ENCODE data around the gene SIRT5. TPM values are rescaled to one million over a fixed set of nuclear protein-coding genes. Genes with fewer than 3 reads are reported as not detected.

SIRT5 gene
- total RNA-seq, 1 experiment from 2014 or later, result 10.9 TPM

- DNase-seq (no peak), ATAC-seq (no peak)
- Histone ChIP-seq H2AFZ (ENCODE audit: low read length) (no peak overlapping the region), H3K79me2 (ENCODE audit: low read length) (no peaks in the 10 kb centered on the region), H3K9me3 (ENCODE audit: low read length) (no peaks in the 10 kb centered on the region), H3K9me2 (replicated peaks; ENCODE audit: low read length) (no peaks in the 10 kb centered on the region), H3K4me2 (ENCODE audit: low read length) (no peak overlapping the region), H3K36me3 (ENCODE audit: low read depth, low read length) (no peaks in the 10 kb centered on the region), H3K27ac (ENCODE audit: low read length) (no peak overlapping the region), H3K27me3 (ENCODE audit: low read length) (no peaks in the 10 kb centered on the region), H4K20me1 (ENCODE audit: low read length) (no peaks in the 10 kb centered on the region), H3K9ac (ENCODE audit: low read length) (no peak overlapping the region), H3K4me1 (ENCODE audit: insufficient read depth, low read length) (no peaks in the 10 kb centered on the region), H3F3A (ENCODE audit: low read length, unreplicated experiment) (no peaks in the 10 kb centered on the region), H3K4me3 (ENCODE audit: low read length) (no peak overlapping the region)
- no peak for TF ChIP-seq EZH2phosphoT487 (IDR thresholded peaks at IDR 0.05; ENCODE audit: borderline replicate concordance, low read length)
- TF ChIP-seq EZH2 (IDR thresholded peaks at IDR 0.05; ENCODE audit: low read length, unreplicated experiment), result no peak
- no peak for TF ChIP-seq CTCF (conservative IDR thresholded peaks at IDR 0.05; ENCODE audit: low read depth, low read length)
- POLR2A ChIA-PET (ENCODE audit: unreplicated experiment), result no interaction called here
- intact Hi-C loops (cut with micrococcal nuclease), result no loop called here
- CTCF ChIA-PET, result no interaction called here
- BruUV-seq (replicated peaks), result no TSS peak
Measured at GRCh38 chr6:13553646-13554045, 20.8 kb upstream of the SIRT5 start.

- ChIA-PET CTCF (no interaction called here), POLR2A (ENCODE audit: unreplicated experiment) (no interaction called here)
- no peaks in the 10 kb centered on the region for H3K9me2 ChIP-seq (replicated peaks; ENCODE audit: low read length)
- no peak overlapping the region for H3K9ac ChIP-seq (ENCODE audit: low read length)
- no peak for DNase-seq
- H3K27ac ChIP-seq (ENCODE audit: low read length), result no peak overlapping the region
- H4K20me1 ChIP-seq (ENCODE audit: low read length), result no peaks in the 10 kb centered on the region
- H3K27me3 ChIP-seq (ENCODE audit: low read length), result no peaks in the 10 kb centered on the region
- H3F3A ChIP-seq (ENCODE audit: low read length, unreplicated experiment), result no peaks in the 10 kb centered on the region
- no peak overlapping the region for H3K4me3 ChIP-seq (ENCODE audit: low read length)
- H3K79me2 ChIP-seq (ENCODE audit: low read length), result no peaks in the 10 kb centered on the region
- TF ChIP-seq CTCF (conservative IDR thresholded peaks at IDR 0.05; ENCODE audit: low read depth, low read length) (no peak), EZH2 (IDR thresholded peaks at IDR 0.05; ENCODE audit: low read length, unreplicated experiment) (no peak), EZH2phosphoT487 (IDR thresholded peaks at IDR 0.05; ENCODE audit: borderline replicate concordance, low read length) (no peak)
- no peaks in the 10 kb centered on the region for H3K9me3 ChIP-seq (ENCODE audit: low read length)
- no peaks in the 10 kb centered on the region for H3K36me3 ChIP-seq (ENCODE audit: low read depth, low read length)
- intact Hi-C loops (cut with micrococcal nuclease), result no loop called here
- H3K4me2 ChIP-seq (ENCODE audit: low read length), result no peak overlapping the region
- no TSS peak for BruUV-seq (replicated peaks)
- ATAC-seq, result no peak
- no peak overlapping the region for H2AFZ ChIP-seq (ENCODE audit: low read length)
- H3K4me1 ChIP-seq (ENCODE audit: insufficient read depth, low read length), result peaks cover 7% of the 10 kb centered on the region
Measured at GRCh38 chr6:13554929-13555333, 19.5 kb upstream of the SIRT5 start.

- H3K27me3 ChIP-seq (ENCODE audit: low read length), result no peaks in the 10 kb centered on the region
- H3K9ac ChIP-seq (ENCODE audit: low read length), result no peak overlapping the region
- ATAC-seq (no peak), DNase-seq (no peak)
- BruUV-seq (replicated peaks), result no TSS peak
- CTCF ChIA-PET, result no interaction called here
- peaks cover 11% of the 10 kb centered on the region for H3K4me1 ChIP-seq (ENCODE audit: insufficient read depth, low read length)
- H3K79me2 ChIP-seq (ENCODE audit: low read length), result no peaks in the 10 kb centered on the region
- POLR2A ChIA-PET (ENCODE audit: unreplicated experiment), result no interaction called here
- TF ChIP-seq CTCF (conservative IDR thresholded peaks at IDR 0.05; ENCODE audit: low read depth, low read length), result no peak
- TF ChIP-seq EZH2 (IDR thresholded peaks at IDR 0.05; ENCODE audit: low read length, unreplicated experiment), result no peak
- TF ChIP-seq EZH2phosphoT487 (IDR thresholded peaks at IDR 0.05; ENCODE audit: borderline replicate concordance, low read length), result no peak
- no peak overlapping the region for H3K27ac ChIP-seq (ENCODE audit: low read length)
- intact Hi-C loops (cut with micrococcal nuclease), result no loop called here
- no peaks in the 10 kb centered on the region for H3F3A ChIP-seq (ENCODE audit: low read length, unreplicated experiment)
- no peaks in the 10 kb centered on the region for H3K9me2 ChIP-seq (replicated peaks; ENCODE audit: low read length)
- H2AFZ ChIP-seq (ENCODE audit: low read length), result no peak overlapping the region
- H3K36me3 ChIP-seq (ENCODE audit: low read depth, low read length), result no peaks in the 10 kb centered on the region
- no peaks in the 10 kb centered on the region for H3K9me3 ChIP-seq (ENCODE audit: low read length)
- no peaks in the 10 kb centered on the region for H4K20me1 ChIP-seq (ENCODE audit: low read length)
- H3K4me3 ChIP-seq (ENCODE audit: low read length), result no peak overlapping the region
- H3K4me2 ChIP-seq (ENCODE audit: low read length), result no peak overlapping the region
Measured at GRCh38 chr6:13557841-13558240, 16.6 kb upstream of the SIRT5 start.

All from PC-3 (cell line).